ENCODE measurements around the gene TIMP2.

Gene TIMP2

GRCh38 chr17:78819806-78820792 is 105.1 kb downstream of the TIMP2 start:
- Histone ChIP-seq H3K27me3 (replicated peaks; ENCODE audit: control insufficient read depth, insufficient read depth, low read length, poor library complexity, severe bottlenecking) (no peaks in the 10 kb centered on the region), H3K4me1 (ENCODE audit: control insufficient read depth, insufficient read depth, low read length, poor library complexity, severe bottlenecking) (peaks cover 42% of the 10 kb centered on the region), H3K9me3 (ENCODE audit: control insufficient read depth, low read length) (no peaks in the 10 kb centered on the region), H3K4me3 (ENCODE audit: insufficient read depth, low read depth, low read length, poor library complexity, severe bottlenecking) (no peak overlapping the region), H3K27ac (ENCODE audit: insufficient read depth, low read length, poor library complexity, severe bottlenecking) (peak overlapping the region; percentile 74), H3K36me3 (ENCODE audit: control insufficient read depth, insufficient read depth, low read length) (peaks cover 59% of the 10 kb centered on the region)
- no peak for DNase-seq

GRCh38 chr17:78819402-78819801 is 105.8 kb downstream of the TIMP2 start:
- DNase-seq = no peak
- H3K36me3 ChIP-seq (ENCODE audit: control insufficient read depth, insufficient read depth, low read length) = peaks cover 57% of the 10 kb centered on the region
- peak overlapping the region; percentile 74 for H3K27ac ChIP-seq (ENCODE audit: insufficient read depth, low read length, poor library complexity, severe bottlenecking)
- H3K4me3 ChIP-seq (ENCODE audit: insufficient read depth, low read depth, low read length, poor library complexity, severe bottlenecking) = no peak overlapping the region
- H3K4me1 ChIP-seq (ENCODE audit: control insufficient read depth, insufficient read depth, low read length, poor library complexity, severe bottlenecking) = peaks cover 42% of the 10 kb centered on the region
- no peaks in the 10 kb centered on the region for H3K27me3 ChIP-seq (replicated peaks; ENCODE audit: control insufficient read depth, insufficient read depth, low read length, poor library complexity, severe bottlenecking)
- no peaks in the 10 kb centered on the region for H3K9me3 ChIP-seq (ENCODE audit: control insufficient read depth, low read length)

GRCh38 chr17:78818932-78819331 is 106.3 kb downstream of the TIMP2 start:
- Histone ChIP-seq H3K4me3 (ENCODE audit: insufficient read depth, low read depth, low read length, poor library complexity, severe bottlenecking) (peak overlapping the region; percentile 6), H3K36me3 (ENCODE audit: control insufficient read depth, insufficient read depth, low read length) (peaks cover 57% of the 10 kb centered on the region), H3K4me1 (ENCODE audit: control insufficient read depth, insufficient read depth, low read length, poor library complexity, severe bottlenecking) (peaks cover 42% of the 10 kb centered on the region), H3K27me3 (replicated peaks; ENCODE audit: control insufficient read depth, insufficient read depth, low read length, poor library complexity, severe bottlenecking) (no peaks in the 10 kb centered on the region), H3K27ac (ENCODE audit: insufficient read depth, low read length, poor library complexity, severe bottlenecking) (peak overlapping the region; percentile 74), H3K9me3 (ENCODE audit: control insufficient read depth, low read length) (no peaks in the 10 kb centered on the region)
- DNase-seq = peak; percentile 44 to 64 (median 60)

GRCh38 chr17:78818152-78818846 is 106.9 kb downstream of the TIMP2 start:
- H3K27ac ChIP-seq (ENCODE audit: insufficient read depth, low read length, poor library complexity, severe bottlenecking) = peak overlapping the region; percentile 74
- H3K4me1 ChIP-seq (ENCODE audit: control insufficient read depth, insufficient read depth, low read length, poor library complexity, severe bottlenecking) = peaks cover 42% of the 10 kb centered on the region
- no peaks in the 10 kb centered on the region for H3K9me3 ChIP-seq (ENCODE audit: control insufficient read depth, low read length)
- no peak for DNase-seq
- H3K27me3 ChIP-seq (replicated peaks; ENCODE audit: control insufficient read depth, insufficient read depth, low read length, poor library complexity, severe bottlenecking) = no peaks in the 10 kb centered on the region
- H3K4me3 ChIP-seq (ENCODE audit: insufficient read depth, low read depth, low read length, poor library complexity, severe bottlenecking) = peak overlapping the region; percentile 6
- peaks cover 58% of the 10 kb centered on the region for H3K36me3 ChIP-seq (ENCODE audit: control insufficient read depth, insufficient read depth, low read length)

- Histone ChIP-seq H3K9me3 (ENCODE audit: control insufficient read depth, low read length) (no peaks in the 10 kb centered on the region), H3K4me1 (ENCODE audit: control insufficient read depth, insufficient read depth, low read length, poor library complexity, severe bottlenecking) (peaks cover 42% of the 10 kb centered on the region), H3K27ac (ENCODE audit: insufficient read depth, low read length, poor library complexity, severe bottlenecking) (peak overlapping the region; percentile 74), H3K36me3 (ENCODE audit: control insufficient read depth, insufficient read depth, low read length) (peaks cover 59% of the 10 kb centered on the region), H3K27me3 (replicated peaks; ENCODE audit: control insufficient read depth, insufficient read depth, low read length, poor library complexity, severe bottlenecking) (no peaks in the 10 kb centered on the region), H3K4me3 (ENCODE audit: insufficient read depth, low read depth, low read length, poor library complexity, severe bottlenecking) (no peak overlapping the region)
- peak; percentile 68 to 80 (median 71) for DNase-seq
These were observed 108.1 kb downstream of the TIMP2 start for GRCh38 chr17:78817123-78817522.

- H3K9me3 ChIP-seq (ENCODE audit: control insufficient read depth, low read length) = no peaks in the 10 kb centered on the region
- H3K27ac ChIP-seq (ENCODE audit: insufficient read depth, low read length, poor library complexity, severe bottlenecking) = no peak overlapping the region
- DNase-seq = no peak
- H3K4me3 ChIP-seq (ENCODE audit: insufficient read depth, low read depth, low read length, poor library complexity, severe bottlenecking) = no peak overlapping the region
- H3K4me1 ChIP-seq (ENCODE audit: control insufficient read depth, insufficient read depth, low read length, poor library complexity, severe bottlenecking) = peaks cover 40% of the 10 kb centered on the region
- H3K27me3 ChIP-seq (replicated peaks; ENCODE audit: control insufficient read depth, insufficient read depth, low read length, poor library complexity, severe bottlenecking) = no peaks in the 10 kb centered on the region
- peaks cover 62% of the 10 kb centered on the region for H3K36me3 ChIP-seq (ENCODE audit: control insufficient read depth, insufficient read depth, low read length)
These were observed 109.5 kb downstream of the TIMP2 start for GRCh38 chr17:78815696-78816095.

GRCh38 chr17:78812855-78813254 is 112.3 kb downstream of the TIMP2 start:
- Histone ChIP-seq H3K27ac (ENCODE audit: insufficient read depth, low read length, poor library complexity, severe bottlenecking) (no peak overlapping the region), H3K36me3 (ENCODE audit: control insufficient read depth, insufficient read depth, low read length) (peaks cover 76% of the 10 kb centered on the region), H3K27me3 (replicated peaks; ENCODE audit: control insufficient read depth, insufficient read depth, low read length, poor library complexity, severe bottlenecking) (no peaks in the 10 kb centered on the region), H3K4me3 (ENCODE audit: insufficient read depth, low read depth, low read length, poor library complexity, severe bottlenecking) (no peak overlapping the region), H3K4me1 (ENCODE audit: control insufficient read depth, insufficient read depth, low read length, poor library complexity, severe bottlenecking) (peaks cover 13% of the 10 kb centered on the region), H3K9me3 (ENCODE audit: control insufficient read depth, low read length) (no peaks in the 10 kb centered on the region)
- DNase-seq = no peak

GRCh38 chr17:78808163-78808562 is 117.0 kb downstream of the TIMP2 start:
- Histone ChIP-seq H3K27me3 (replicated peaks; ENCODE audit: control insufficient read depth, insufficient read depth, low read length, poor library complexity, severe bottlenecking) (no peaks in the 10 kb centered on the region), H3K27ac (ENCODE audit: insufficient read depth, low read length, poor library complexity, severe bottlenecking) (no peak overlapping the region), H3K4me3 (ENCODE audit: insufficient read depth, low read depth, low read length, poor library complexity, severe bottlenecking) (no peak overlapping the region), H3K4me1 (ENCODE audit: control insufficient read depth, insufficient read depth, low read length, poor library complexity, severe bottlenecking) (peaks cover 37% of the 10 kb centered on the region), H3K9me3 (ENCODE audit: control insufficient read depth, low read length) (no peaks in the 10 kb centered on the region), H3K36me3 (ENCODE audit: control insufficient read depth, insufficient read depth, low read length) (peaks cover 69% of the 10 kb centered on the region)
- DNase-seq = no peak

- Histone ChIP-seq H3K27me3 (replicated peaks; ENCODE audit: control insufficient read depth, insufficient read depth, low read length, poor library complexity, severe bottlenecking) (no peaks in the 10 kb centered on the region), H3K27ac (ENCODE audit: insufficient read depth, low read length, poor library complexity, severe bottlenecking) (peak overlapping the region; percentile 27), H3K4me1 (ENCODE audit: control insufficient read depth, insufficient read depth, low read length, poor library complexity, severe bottlenecking) (peaks cover 46% of the 10 kb centered on the region), H3K4me3 (ENCODE audit: insufficient read depth, low read depth, low read length, poor library complexity, severe bottlenecking) (no peak overlapping the region), H3K9me3 (ENCODE audit: control insufficient read depth, low read length) (no peaks in the 10 kb centered on the region), H3K36me3 (ENCODE audit: control insufficient read depth, insufficient read depth, low read length) (peaks cover 63% of the 10 kb centered on the region)
- DNase-seq = peak in 2 of 3 donors; percentile 51 to 71
These were observed 118.7 kb downstream of the TIMP2 start for GRCh38 chr17:78806451-78806850.

GRCh38 chr17:78805301-78805700 is 119.9 kb downstream of the TIMP2 start:
- DNase-seq = peak; percentile 61 to 84 (median 74)
- H3K36me3 ChIP-seq (ENCODE audit: control insufficient read depth, insufficient read depth, low read length) = peaks cover 52% of the 10 kb centered on the region
- no peaks in the 10 kb centered on the region for H3K27me3 ChIP-seq (replicated peaks; ENCODE audit: control insufficient read depth, insufficient read depth, low read length, poor library complexity, severe bottlenecking)
- no peak overlapping the region for H3K4me3 ChIP-seq (ENCODE audit: insufficient read depth, low read depth, low read length, poor library complexity, severe bottlenecking)
- peak overlapping the region; percentile 57 for H3K27ac ChIP-seq (ENCODE audit: insufficient read depth, low read length, poor library complexity, severe bottlenecking)
- peaks cover 46% of the 10 kb centered on the region for H3K4me1 ChIP-seq (ENCODE audit: control insufficient read depth, insufficient read depth, low read length, poor library complexity, severe bottlenecking)
- H3K9me3 ChIP-seq (ENCODE audit: control insufficient read depth, low read length) = no peaks in the 10 kb centered on the region
